ENCODE measurements around the gene SS18L1.

SS18L1 gene

DNA sequence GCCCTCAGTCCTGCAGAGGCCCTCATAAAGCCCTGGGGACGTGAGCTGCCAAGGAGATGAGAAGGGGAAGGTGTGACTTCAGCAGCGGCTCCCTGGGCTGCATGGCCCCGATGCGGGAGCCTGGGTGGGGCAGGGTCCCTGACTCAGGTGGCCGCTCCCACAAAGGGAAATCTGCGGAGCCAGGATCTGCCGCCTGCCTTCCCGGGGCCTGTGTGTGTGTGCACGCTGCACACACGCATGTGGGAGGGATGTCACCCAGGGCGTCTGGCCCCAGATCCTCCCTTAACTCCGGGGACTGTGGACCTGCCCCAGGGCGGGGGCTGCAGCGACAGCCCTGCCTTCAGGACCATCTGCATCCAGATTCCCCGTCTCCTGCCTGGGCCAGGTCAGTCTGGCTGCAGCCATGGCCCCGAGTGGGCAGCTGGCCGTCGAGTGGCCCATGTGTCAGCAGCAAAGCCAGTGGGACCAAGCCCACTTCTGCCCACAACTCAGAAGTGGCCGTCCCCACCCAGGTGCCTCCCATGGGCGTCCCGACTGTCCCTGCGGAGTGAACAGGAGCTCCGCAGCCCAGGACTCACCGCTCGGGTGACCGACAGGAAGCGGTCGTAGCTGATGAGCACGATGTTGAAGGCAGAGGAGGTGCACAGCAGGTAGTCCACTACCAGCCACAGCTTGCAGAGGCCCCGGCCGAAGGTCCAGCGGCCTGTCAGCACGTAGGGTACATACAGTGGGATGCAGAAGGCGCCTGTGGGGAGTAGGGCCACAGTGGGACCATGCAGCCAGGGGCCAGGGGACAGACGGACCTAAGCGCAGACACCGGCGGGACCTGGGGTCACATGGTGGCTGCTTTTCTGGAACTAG lies 74.6 kb downstream of the SS18L1 start:
- DNase-seq (ENCODE audit: extremely low spot score, insufficient read length, low read depth) (no peak), FAIRE-seq (no peak)

- DNase-seq (ENCODE audit: extremely low spot score, insufficient read length, low read depth) (no peak), FAIRE-seq (no peak)
These were observed 75.8 kb downstream of the SS18L1 start for GRCh38 chr20:62219101-62219991.

DNA sequence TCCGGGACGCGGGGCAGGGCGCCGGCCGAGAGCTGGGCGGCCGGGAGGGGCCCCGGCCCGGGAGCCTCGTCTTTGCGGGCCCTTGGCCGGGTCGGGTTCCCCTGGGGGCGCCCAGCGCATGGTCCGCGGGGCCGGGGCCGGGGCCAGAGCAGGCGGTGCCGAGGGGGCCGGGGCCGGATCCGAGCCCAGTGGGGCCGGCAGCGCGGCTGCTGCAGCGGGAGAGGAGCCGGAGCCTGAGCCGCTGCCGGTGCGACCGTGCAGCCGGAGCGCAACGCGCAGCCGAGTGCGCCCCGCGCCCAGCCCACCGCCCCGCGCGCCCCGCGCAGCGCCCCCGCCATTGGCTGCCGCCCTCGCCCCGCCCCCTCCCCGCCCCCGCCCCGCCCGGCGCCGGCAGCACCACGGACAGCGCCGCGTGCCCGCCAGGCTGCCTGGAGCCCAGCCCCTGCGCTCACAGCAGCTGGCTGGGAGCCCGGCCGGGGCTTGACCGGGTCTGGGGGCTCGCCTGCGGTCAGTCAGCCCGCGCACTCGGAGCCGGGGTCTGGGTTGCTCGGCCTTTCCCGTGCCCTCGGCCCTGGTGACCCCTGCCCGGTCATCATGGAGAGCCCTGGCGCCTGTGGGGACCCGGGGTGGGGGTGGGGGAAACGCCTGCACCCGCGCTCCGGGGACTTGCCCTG lies 76.6 kb downstream of the SS18L1 start, which contains the start of gene HRH3:
Gene HRH3 (minus strand): TSS at position 287 of the 674 bp plus-strand sequence. CDS start 308 bp downstream, outside the sequence.
- FAIRE-seq (no peak), DNase-seq (ENCODE audit: extremely low spot score, insufficient read length, low read depth) (peak; percentile 56)

DNA sequence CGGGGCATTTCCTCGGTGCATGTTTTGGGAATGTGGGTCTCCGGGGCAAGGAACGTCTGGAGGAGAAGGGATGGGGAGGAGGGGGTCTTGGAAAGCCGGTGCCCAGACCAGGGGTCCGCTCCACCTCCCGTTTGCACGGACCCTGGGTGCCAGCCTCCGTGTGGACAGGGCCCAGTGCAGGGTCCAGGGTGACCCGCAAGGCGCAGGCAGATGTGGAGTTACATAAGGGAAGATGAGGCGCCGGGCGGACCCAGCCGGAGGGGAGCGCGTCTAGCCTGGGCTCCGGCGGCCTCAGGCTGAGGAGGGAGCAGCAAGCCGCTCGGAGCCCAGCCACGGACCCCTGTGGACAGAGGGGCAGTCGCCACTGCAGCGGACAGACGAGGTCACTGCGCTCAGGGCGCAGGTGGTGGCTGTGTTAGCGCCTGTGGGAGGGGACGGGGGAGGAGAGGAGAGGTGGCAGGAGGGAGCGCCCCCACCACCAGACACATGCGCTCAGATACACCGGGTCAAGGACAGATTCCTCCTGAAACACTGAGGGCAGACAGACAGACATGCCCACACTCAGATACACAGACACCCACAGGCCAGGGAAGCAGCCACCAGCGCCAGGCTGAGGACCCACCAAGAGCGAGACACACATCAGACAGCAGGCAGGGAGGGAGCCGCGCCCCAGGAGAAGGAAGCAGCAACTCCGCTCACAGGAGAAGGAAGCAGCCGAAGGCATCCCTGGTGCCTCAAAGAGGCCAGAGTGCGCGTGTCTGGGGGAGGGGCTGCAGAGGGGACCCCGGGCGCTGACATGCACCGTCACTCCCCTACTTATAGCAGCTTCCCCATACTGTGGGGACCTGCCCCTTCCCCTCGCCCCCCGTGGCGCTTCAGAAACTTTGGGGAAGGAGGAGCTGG lies 77.3 kb downstream of the SS18L1 start:
- no peak for DNase-seq (ENCODE audit: extremely low spot score, insufficient read length, low read depth)
- no peak for FAIRE-seq

DNA sequence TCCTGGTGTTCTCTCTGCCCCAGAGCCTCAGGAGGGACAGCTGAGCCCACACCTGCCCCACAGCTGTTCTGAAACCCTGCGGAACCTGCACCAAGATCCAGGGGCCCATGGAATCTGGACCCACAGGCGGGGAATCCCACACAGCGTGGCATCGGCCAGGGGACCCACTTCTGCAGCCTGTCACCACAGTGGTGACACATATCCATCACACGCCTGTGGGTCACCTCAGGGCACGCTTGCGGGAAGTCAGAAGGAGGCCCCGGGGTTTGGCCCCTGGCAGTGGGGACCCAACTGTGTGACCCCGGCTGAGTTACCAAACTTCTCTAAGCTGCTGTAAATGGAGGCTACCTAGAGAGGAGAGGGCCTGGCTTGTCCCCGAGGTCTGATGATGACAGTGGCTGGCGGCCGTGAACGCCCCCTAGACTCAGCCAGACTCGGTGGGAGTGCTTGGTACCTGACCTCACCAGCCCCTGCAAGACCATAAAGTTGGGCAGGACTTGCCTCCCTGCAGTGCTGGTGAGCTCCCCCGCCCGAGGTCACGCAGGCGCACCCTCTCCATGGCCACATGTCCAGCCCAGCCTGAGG lies 78.8 kb downstream of the SS18L1 start:
- FAIRE-seq (no peak), DNase-seq (ENCODE audit: extremely low spot score, insufficient read length, low read depth) (no peak)

DNA sequence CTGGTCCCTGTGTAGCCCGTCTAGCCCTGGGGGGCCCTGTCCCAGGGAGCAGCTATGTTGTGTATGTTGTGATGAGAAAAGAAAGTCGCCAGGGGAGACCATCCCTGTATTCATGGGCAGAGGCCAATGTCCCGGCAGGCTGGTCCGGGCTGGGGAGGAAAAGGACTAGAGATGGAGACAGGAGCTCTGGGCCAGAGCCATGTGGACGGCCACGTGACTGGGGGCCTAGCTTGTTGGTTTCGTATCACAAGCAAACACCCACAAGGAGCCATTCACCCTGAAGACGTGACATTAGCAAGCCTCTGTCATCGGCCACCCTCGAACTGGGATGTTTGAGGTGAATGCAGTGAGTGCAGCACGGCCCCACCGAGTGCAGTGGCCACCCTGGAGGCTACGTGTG lies 79.4 kb downstream of the SS18L1 start:
- FAIRE-seq (no peak), DNase-seq (ENCODE audit: extremely low spot score, insufficient read length, low read depth) (no peak)

DNA sequence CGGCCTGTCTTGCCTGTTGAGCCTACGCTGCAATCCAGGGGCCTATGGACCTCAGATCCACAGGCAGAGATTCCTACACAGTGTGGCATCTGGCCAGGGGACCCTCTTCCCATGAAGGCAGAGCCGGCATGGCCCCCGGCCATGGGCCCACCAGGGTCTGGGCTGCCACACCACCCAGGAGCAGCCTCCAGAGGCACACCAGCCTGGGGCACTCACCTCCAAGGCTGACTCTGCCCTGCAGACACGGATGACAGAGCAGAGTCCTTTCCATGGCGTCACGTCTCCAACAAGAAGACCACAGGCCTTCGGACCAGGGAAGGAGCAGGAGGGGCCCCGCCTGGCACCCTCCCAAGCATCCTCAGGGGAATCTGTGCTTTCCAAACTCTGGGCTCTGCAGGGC lies 80.0 kb downstream of the SS18L1 start:
- FAIRE-seq (no peak), DNase-seq (ENCODE audit: extremely low spot score, insufficient read length, low read depth) (no peak)

GRCh38 chr20:62224113-62224855 lies 80.7 kb downstream of the SS18L1 start:
- DNase-seq (ENCODE audit: extremely low spot score, insufficient read length, low read depth) (no peak), FAIRE-seq (no peak)

DNA sequence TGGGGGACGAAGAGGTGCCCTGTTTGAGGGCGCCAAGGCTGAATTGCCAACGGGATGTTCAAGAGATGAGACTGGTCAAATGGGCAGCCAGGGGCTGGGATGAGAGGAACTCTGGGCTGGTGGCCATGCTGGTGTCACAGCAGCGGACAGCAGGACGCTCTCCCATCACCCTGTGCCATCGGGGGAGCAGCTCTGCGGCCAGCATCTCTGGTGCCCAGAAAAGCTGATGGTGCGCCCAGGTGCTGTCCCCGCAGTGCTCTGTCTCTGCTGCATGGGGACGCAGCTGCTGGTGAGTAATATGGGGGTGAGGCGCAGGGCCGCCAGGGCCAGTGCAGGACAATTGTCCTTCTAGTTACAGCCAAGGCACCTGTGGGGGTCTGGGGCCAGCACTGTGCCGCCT lies 81.5 kb downstream of the SS18L1 start:
- DNase-seq (ENCODE audit: extremely low spot score, insufficient read length, low read depth), result no peak
- FAIRE-seq, result no peak

DNA sequence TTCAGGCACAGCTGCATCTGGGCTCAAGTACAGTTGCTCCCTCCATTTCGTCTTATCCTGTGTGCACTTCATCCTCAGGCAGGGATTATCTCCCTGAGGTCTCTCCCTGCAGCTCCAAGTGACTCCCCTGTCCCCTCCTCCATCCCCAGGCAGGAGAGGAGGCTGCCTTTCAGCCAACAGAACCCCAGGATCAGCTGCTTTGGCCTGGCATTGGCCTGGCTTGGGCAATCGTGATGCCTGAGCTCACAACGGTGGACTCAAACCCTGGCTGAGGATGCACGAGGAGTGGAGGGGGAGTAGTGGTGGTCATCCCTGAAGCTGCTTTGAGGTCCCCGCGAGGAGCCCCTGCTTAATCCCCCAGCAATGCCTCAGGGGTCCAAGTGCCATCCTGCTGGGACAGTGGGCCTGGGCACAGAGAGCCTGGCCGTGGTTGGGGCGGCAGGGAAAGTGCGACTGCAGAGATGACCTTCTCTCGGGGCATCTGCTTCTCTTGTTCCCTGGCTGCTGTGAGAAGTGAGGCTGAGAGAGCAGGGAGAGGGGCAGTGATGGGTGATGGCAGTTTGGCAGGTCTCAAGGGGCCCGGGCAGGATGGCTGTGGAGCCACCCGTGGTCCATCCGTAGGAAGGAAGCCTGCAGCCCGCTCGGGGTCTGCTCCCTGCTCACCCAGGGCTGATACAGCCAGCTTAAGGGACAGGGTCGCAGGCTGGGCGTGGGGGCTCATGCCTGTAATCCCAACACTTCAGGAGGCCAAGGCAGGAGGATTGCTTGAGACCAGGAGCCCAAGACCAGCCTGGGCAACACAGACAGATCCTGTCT lies 82.5 kb downstream of the SS18L1 start:
- FAIRE-seq, result no peak

GRCh38 chr20:62226707-62227590 lies 83.4 kb downstream of the SS18L1 start:
- DNase-seq (ENCODE audit: extremely low spot score, insufficient read length, low read depth) (no peak), FAIRE-seq (no peak)

More for the DNA sequence above, 82.5 kb downstream of the SS18L1 start:
- DNase-seq (ENCODE audit: extremely low spot score, insufficient read length, low read depth), result no peak

GRCh38 chr20:62227591-62227976 lies 84.0 kb downstream of the SS18L1 start:
- DNase-seq (ENCODE audit: extremely low spot score, insufficient read length, low read depth) (no peak), FAIRE-seq (no peak)

- DNase-seq (ENCODE audit: extremely low spot score, insufficient read length, low read depth) (no peak), FAIRE-seq (no peak)
These were observed 84.7 kb downstream of the SS18L1 start for GRCh38 chr20:62227977-62228958.

DNA sequence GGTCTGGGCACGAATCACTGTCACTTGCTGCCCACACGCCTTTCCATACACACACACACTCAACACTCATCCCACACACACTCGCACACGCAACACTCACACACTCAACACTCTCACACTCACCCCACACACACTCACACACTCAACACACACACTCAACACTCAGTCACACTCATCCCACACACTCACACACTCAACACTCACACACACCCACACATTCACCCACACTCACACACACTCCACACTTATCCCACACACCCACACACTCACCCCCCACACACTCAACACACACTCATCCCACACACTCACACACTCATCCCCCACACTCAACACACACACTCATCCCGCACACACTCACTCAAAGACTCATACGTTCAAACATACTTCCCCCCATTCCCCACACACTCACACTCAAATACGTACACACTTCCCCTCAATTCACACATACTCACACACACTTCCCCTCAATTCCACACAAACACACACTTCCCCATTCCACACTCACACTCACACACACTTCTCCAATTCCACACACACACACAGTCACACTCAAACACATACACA lies 85.5 kb downstream of the SS18L1 start:
- FAIRE-seq (no peak), DNase-seq (ENCODE audit: extremely low spot score, insufficient read length, low read depth) (no peak)

DNA sequence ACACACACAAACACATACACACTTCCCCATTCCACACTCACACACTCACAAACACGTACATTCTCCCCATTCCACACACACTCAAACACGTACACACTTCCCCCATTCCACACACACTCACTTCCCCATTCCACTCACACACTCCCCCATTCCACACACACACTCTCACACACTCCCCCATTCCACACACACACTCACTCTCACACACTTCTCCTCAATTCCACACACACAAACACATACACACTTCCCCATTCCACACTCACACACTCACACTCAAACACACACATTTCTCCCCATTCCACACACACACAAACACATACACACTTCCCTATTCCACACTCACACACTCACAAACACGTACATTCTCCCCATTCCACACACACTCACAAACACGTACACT lies 86.1 kb downstream of the SS18L1 start:
- no peak for FAIRE-seq
- no peak for DNase-seq (ENCODE audit: extremely low spot score, insufficient read length, low read depth)

Data from GM18507 (cell line).